ENCODE measurements around the gene WDR93.

The WDR93 gene

GRCh38 chr15:89659295-89659694, 31.3 kb upstream of the WDR93 start:
- Histone ChIP-seq H2BK120ac (ENCODE audit: insufficient read depth, low read length, poor library complexity) (no peak overlapping the region), H2AK5ac (ENCODE audit: low read length) (no peak overlapping the region), H2BK5ac (ENCODE audit: low read depth, low read length, poor library complexity) (no peak overlapping the region), H3K79me2 (ENCODE audit: control insufficient read depth, insufficient read depth, low read length, poor library complexity) (peaks cover 6% of the 10 kb centered on the region), H3K36me3 (ENCODE audit: control insufficient read depth in 1 of 2, insufficient read depth in 2 of 2, low read length in 2 of 2) (no peaks in the 10 kb centered on the region), H3K27me3 (ENCODE audit: insufficient read depth, low read length) (peaks cover 4% of the 10 kb centered on the region), H3K4me2 (ENCODE audit: low read length) (no peak overlapping the region), H3K27ac (ENCODE audit: low read depth, low read length) (no peak overlapping the region), H3K9ac (ENCODE audit: low read length) (no peak overlapping the region), H2AFZ (ENCODE audit: insufficient read depth, low read length, poor library complexity) (no peak overlapping the region), H2BK12ac (ENCODE audit: low read length) (no peak overlapping the region), H3K18ac (ENCODE audit: low read length) (no peak overlapping the region), H4K91ac (ENCODE audit: low read depth, low read length) (no peak overlapping the region), H3K4me1 (ENCODE audit: control insufficient read depth in 1 of 2, insufficient read depth in 2 of 2, low read length in 2 of 2) (peaks cover 4 to 7% of the 10 kb centered on the region in 2 experiments), H4K8ac (ENCODE audit: low read depth, low read length) (no peak overlapping the region), H3K4ac (ENCODE audit: low read depth, low read length) (no peak overlapping the region), H3K9me3 (ENCODE audit: insufficient read depth, low read depth, low read length) (no peaks in the 10 kb centered on the region), H3K79me1 (ENCODE audit: low read length) (peaks cover 9% of the 10 kb centered on the region), H3K4me3 (ENCODE audit: low read depth, low read length) (no peak overlapping the region), H4K12ac (ENCODE audit: low read depth, low read length) (no peak overlapping the region), H3K23ac (ENCODE audit: low read length) (no peak overlapping the region), H3K14ac (ENCODE audit: low read length) (no peak overlapping the region)
- no CpG with 5 or more reads among the region's 2 CpGs for WGBS (ENCODE audit: extremely low coverage, insufficient coverage, insufficient read length)
- no peak for DNase-seq

DNA sequence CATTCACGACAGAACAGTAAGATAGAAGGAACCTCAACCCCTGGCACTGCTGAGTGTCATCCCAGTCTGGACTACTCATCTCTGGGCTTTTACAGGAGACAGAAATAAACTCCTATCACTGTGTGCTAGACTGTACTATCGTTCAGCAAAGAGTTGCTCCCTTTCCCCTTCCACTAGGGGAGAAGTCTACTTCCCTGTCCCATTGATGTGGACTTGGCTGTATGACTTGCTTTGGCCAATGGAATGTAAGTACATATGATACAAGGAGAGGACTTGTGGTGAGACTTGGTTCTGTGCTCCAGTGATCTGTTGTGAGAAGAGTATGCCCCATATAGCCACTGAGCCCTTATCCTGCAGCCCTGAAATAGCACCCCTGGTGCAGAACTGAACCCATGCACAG, 30.1 kb upstream of the WDR93 start:
- no peak overlapping the region for H4K12ac ChIP-seq (ENCODE audit: low read depth, low read length)
- no peak overlapping the region for H2BK120ac ChIP-seq (ENCODE audit: insufficient read depth, low read length, poor library complexity)
- H3K18ac ChIP-seq (ENCODE audit: low read length): no peak overlapping the region
- H3K79me2 ChIP-seq (ENCODE audit: control insufficient read depth, insufficient read depth, low read length, poor library complexity): no peaks in the 10 kb centered on the region
- H4K91ac ChIP-seq (ENCODE audit: low read depth, low read length): no peak overlapping the region
- H3K4ac ChIP-seq (ENCODE audit: low read depth, low read length): no peak overlapping the region
- no peak overlapping the region for H2BK12ac ChIP-seq (ENCODE audit: low read length)
- no peak overlapping the region for H3K23ac ChIP-seq (ENCODE audit: low read length)
- H3K9me3 ChIP-seq (ENCODE audit: insufficient read depth, low read depth, low read length): no peaks in the 10 kb centered on the region
- H3K9ac ChIP-seq (ENCODE audit: low read length): no peak overlapping the region
- no peak overlapping the region for H3K14ac ChIP-seq (ENCODE audit: low read length)
- no peak overlapping the region for H2AFZ ChIP-seq (ENCODE audit: insufficient read depth, low read length, poor library complexity)
- no peak overlapping the region for H3K27ac ChIP-seq (ENCODE audit: low read depth, low read length)
- H3K27me3 ChIP-seq (ENCODE audit: insufficient read depth, low read length): peaks cover 9% of the 10 kb centered on the region
- H3K79me1 ChIP-seq (ENCODE audit: low read length): peaks cover 3% of the 10 kb centered on the region
- no CpG with 5 or more reads among the region's 2 CpGs for WGBS (ENCODE audit: extremely low coverage, insufficient coverage, insufficient read length)
- no peak overlapping the region for H3K4me2 ChIP-seq (ENCODE audit: low read length)
- no peak overlapping the region for H2AK5ac ChIP-seq (ENCODE audit: low read length)
- no peak overlapping the region for H2BK5ac ChIP-seq (ENCODE audit: low read depth, low read length, poor library complexity)
- H3K4me3 ChIP-seq (ENCODE audit: low read depth, low read length): no peak overlapping the region
- no peak for DNase-seq
- peaks cover 0 to 2% of the 10 kb centered on the region in 2 experiments for H3K4me1 ChIP-seq (ENCODE audit: control insufficient read depth in 1 of 2, insufficient read depth in 2 of 2, low read length in 2 of 2)
- no peak overlapping the region for H4K8ac ChIP-seq (ENCODE audit: low read depth, low read length)
- H3K36me3 ChIP-seq (ENCODE audit: control insufficient read depth in 1 of 2, insufficient read depth in 2 of 2, low read length in 2 of 2): no peaks in the 10 kb centered on the region

DNA sequence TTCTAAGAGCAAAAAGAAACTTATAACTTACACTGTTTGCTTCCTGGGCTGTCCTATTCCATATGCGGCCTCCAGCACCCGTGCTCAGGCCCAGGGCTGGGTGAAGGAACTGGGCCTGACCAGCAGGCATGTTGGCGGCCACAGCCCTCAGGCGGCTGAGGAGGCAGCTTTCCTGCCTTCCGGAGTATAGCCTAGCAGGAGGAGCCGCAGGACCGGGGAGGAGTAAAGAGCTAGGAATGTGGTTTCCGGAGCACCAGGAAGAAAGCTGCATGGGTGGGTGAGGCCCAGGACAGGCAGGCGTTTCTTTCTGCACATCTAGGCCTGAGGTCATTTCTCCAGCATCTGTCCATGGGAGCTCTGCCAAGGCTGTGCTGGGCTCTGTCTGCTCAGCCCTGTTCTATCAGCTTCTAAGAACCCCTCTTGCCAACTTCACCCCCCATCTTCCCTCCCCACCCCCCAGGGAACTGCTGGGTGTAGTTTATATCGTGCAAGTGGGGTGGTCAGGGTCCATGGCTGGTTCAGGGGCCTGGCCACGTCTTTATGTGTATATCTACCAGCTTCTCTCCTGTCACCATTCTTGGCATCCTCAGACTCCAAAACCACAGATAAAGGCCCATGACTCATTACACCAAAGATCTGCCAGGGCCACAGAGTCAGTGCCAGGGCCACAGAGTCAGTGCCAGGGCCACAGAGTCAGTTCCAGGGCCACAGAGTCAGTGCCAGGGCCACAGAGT, 27.6 kb upstream of the WDR93 start:
- H3K79me2 ChIP-seq (ENCODE audit: control insufficient read depth, insufficient read depth, low read length, poor library complexity): no peaks in the 10 kb centered on the region
- H3K36me3 ChIP-seq (ENCODE audit: control insufficient read depth in 1 of 2, insufficient read depth in 2 of 2, low read length in 2 of 2): no peaks in the 10 kb centered on the region
- H3K27ac ChIP-seq (ENCODE audit: low read depth, low read length): no peak overlapping the region
- H4K12ac ChIP-seq (ENCODE audit: low read depth, low read length): peak overlapping the region; percentile 41
- no peak overlapping the region for H2BK5ac ChIP-seq (ENCODE audit: low read depth, low read length, poor library complexity)
- peak overlapping the region; percentile 42 for H4K8ac ChIP-seq (ENCODE audit: low read depth, low read length)
- H2AK5ac ChIP-seq (ENCODE audit: low read length): no peak overlapping the region
- H3K23ac ChIP-seq (ENCODE audit: low read length): no peak overlapping the region
- no peak overlapping the region for H3K4ac ChIP-seq (ENCODE audit: low read depth, low read length)
- no peak overlapping the region for H2BK120ac ChIP-seq (ENCODE audit: insufficient read depth, low read length, poor library complexity)
- no peak overlapping the region for H3K9ac ChIP-seq (ENCODE audit: low read length)
- H3K79me1 ChIP-seq (ENCODE audit: low read length): peaks cover 6% of the 10 kb centered on the region
- no peak overlapping the region for H3K14ac ChIP-seq (ENCODE audit: low read length)
- no CpG with 5 or more reads among the region's 11 CpGs for WGBS (ENCODE audit: extremely low coverage, insufficient coverage, insufficient read length)
- peaks cover 9% of the 10 kb centered on the region for H3K27me3 ChIP-seq (ENCODE audit: insufficient read depth, low read length)
- peak overlapping the region; percentile 10 for H2AFZ ChIP-seq (ENCODE audit: insufficient read depth, low read length, poor library complexity)
- H3K4me1 ChIP-seq (ENCODE audit: control insufficient read depth in 1 of 2, insufficient read depth in 2 of 2, low read length in 2 of 2): peaks cover 0 to 8% of the 10 kb centered on the region in 2 experiments
- H2BK12ac ChIP-seq (ENCODE audit: low read length): no peak overlapping the region
- no peak overlapping the region for H3K4me2 ChIP-seq (ENCODE audit: low read length)
- H3K9me3 ChIP-seq (ENCODE audit: insufficient read depth, low read depth, low read length): no peaks in the 10 kb centered on the region
- no peak overlapping the region for H3K18ac ChIP-seq (ENCODE audit: low read length)
- no peak overlapping the region for H4K91ac ChIP-seq (ENCODE audit: low read depth, low read length)
- peak; percentile 88 to 92 for DNase-seq
- H3K4me3 ChIP-seq (ENCODE audit: low read depth, low read length): no peak overlapping the region

GRCh38 chr15:89664441-89665350, 25.9 kb upstream of the WDR93 start:
- no peaks in the 10 kb centered on the region for H3K36me3 ChIP-seq (ENCODE audit: control insufficient read depth in 1 of 2, insufficient read depth in 2 of 2, low read length in 2 of 2)

More at GRCh38 chr15:89664441-89665350, 25.9 kb upstream of the WDR93 start:
- H4K12ac ChIP-seq (ENCODE audit: low read depth, low read length): no peak overlapping the region
- no peak overlapping the region for H3K4ac ChIP-seq (ENCODE audit: low read depth, low read length)
- no peaks in the 10 kb centered on the region for H3K9me3 ChIP-seq (ENCODE audit: insufficient read depth, low read depth, low read length)
- H3K14ac ChIP-seq (ENCODE audit: low read length): no peak overlapping the region
- peaks cover 0 to 8% of the 10 kb centered on the region in 2 experiments for H3K4me1 ChIP-seq (ENCODE audit: control insufficient read depth in 1 of 2, insufficient read depth in 2 of 2, low read length in 2 of 2)
- no peak overlapping the region for H2AFZ ChIP-seq (ENCODE audit: insufficient read depth, low read length, poor library complexity)
- H3K4me2 ChIP-seq (ENCODE audit: low read length): no peak overlapping the region
- H4K91ac ChIP-seq (ENCODE audit: low read depth, low read length): no peak overlapping the region
- H3K9ac ChIP-seq (ENCODE audit: low read length): no peak overlapping the region
- H2AK5ac ChIP-seq (ENCODE audit: low read length): no peak overlapping the region
- no CpG with 5 or more reads among the region's 13 CpGs for WGBS (ENCODE audit: extremely low coverage, insufficient coverage, insufficient read length)
- no peak for DNase-seq
- H2BK12ac ChIP-seq (ENCODE audit: low read length): no peak overlapping the region
- no peak overlapping the region for H3K4me3 ChIP-seq (ENCODE audit: low read depth, low read length)
- H3K79me1 ChIP-seq (ENCODE audit: low read length): peaks cover 6% of the 10 kb centered on the region
- no peak overlapping the region for H2BK5ac ChIP-seq (ENCODE audit: low read depth, low read length, poor library complexity)
- no peak overlapping the region for H4K8ac ChIP-seq (ENCODE audit: low read depth, low read length)
- no peak overlapping the region for H3K18ac ChIP-seq (ENCODE audit: low read length)
- H3K27ac ChIP-seq (ENCODE audit: low read depth, low read length): no peak overlapping the region
- H3K23ac ChIP-seq (ENCODE audit: low read length): no peak overlapping the region
- peaks cover 9% of the 10 kb centered on the region for H3K27me3 ChIP-seq (ENCODE audit: insufficient read depth, low read length)
- H3K79me2 ChIP-seq (ENCODE audit: control insufficient read depth, insufficient read depth, low read length, poor library complexity): no peaks in the 10 kb centered on the region
- no peak overlapping the region for H2BK120ac ChIP-seq (ENCODE audit: insufficient read depth, low read length, poor library complexity)
